Panc1 (cell line): Measurements from ENCODE around the gene VPS35L.

Experiments
- POLR2AphosphoS5 ChIP-seq: IDR thresholded peaks from 2 replicates; pipeline ENCODE4 v1.6.1; 2012; ENCODE audit warnings: mild to moderate bottlenecking, low read depth, low read length, moderate library complexity
- TF ChIP-seq, protein P1 (sequence below): fragments of 450-650 bp; IDR thresholded peaks from 2 replicates; pipeline ENCODE4 v1.5.1; 2017; ENCODE audit warnings: mild to moderate bottlenecking

DNA sequence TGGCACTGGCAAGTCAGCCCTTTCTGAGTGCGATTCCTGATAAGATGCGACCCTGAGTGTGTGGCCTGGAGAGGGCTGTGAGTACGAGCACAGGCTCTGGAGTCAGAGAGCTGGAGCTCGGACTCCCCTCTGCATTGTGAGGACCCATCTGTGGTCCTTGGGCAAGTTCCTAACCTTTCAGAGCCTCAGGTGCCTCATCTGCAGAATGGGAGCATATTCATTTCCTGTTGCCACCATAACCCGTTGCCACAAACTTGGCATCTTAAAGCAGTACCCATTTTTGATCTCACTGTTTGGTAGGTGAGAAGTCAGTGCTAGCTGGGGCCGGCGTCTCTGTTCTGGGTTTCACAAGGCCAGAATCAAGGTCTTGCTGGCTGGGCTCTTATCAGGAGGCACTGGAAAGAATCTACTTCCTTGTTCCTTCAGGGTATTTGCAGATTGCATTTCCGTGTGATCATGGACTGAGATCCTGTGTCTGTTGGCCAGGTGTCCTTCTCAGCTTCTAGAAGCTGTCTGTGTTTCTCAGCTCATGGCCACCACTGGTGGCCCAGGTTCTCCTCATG is 142.3 kb downstream of the VPS35L start:
- no peak for TF ChIP-seq POLR2AphosphoS5
- TF ChIP-seq, protein P1, sequence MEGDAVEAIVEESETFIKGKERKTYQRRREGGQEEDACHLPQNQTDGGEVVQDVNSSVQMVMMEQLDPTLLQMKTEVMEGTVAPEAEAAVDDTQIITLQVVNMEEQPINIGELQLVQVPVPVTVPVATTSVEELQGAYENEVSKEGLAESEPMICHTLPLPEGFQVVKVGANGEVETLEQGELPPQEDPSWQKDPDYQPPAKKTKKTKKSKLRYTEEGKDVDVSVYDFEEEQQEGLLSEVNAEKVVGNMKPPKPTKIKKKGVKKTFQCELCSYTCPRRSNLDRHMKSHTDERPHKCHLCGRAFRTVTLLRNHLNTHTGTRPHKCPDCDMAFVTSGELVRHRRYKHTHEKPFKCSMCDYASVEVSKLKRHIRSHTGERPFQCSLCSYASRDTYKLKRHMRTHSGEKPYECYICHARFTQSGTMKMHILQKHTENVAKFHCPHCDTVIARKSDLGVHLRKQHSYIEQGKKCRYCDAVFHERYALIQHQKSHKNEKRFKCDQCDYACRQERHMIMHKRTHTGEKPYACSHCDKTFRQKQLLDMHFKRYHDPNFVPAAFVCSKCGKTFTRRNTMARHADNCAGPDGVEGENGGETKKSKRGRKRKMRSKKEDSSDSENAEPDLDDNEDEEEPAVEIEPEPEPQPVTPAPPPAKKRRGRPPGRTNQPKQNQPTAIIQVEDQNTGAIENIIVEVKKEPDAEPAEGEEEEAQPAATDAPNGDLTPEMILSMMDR = no peak
